Caco-2 (cell line): ENCODE data around the gene GFPT1. TPM values are rescaled to one million over a fixed set of nuclear protein-coding genes. Genes with fewer than 3 reads are reported as not detected.

Experiments
- BruUV-seq: library from RNA; stranded (reverse); fragments of 400-500 nt; replicated peaks from 2 replicates; lab custom pipeline; 2021; lab: Mats Ljungman, UMichigan
- CTCF ChIA-PET: fragments of 300-600 bp; sonication (Branson Sonifier 250); formaldehyde crosslinking; loops from one replicate; lab custom pipeline; 2022; ENCODE audit warnings: antibody characterized with exemption; lab: Charles Lee
- POLR2A ChIA-PET: fragments of 300-600 bp; sonication (Branson Sonifier 250); formaldehyde crosslinking; loops from one replicate; lab custom pipeline; 2022; ENCODE audit warnings: antibody characterized with exemption; lab: Charles Lee
- DNase-seq, 2 experiments: peaks; one replicate each; pipeline versions ENCODE4 v3.0.0 to v3.0.0-alpha.2; 2020 to 2022
- H3K27me3 ChIP-seq: replicated peaks from 2 replicates; pipeline ENCODE4 v1.6.0; 2011; ENCODE audit warnings: low read length; ENCODE audit not compliant: control insufficient read depth, insufficient read depth
- H3K36me3 ChIP-seq: 2 replicates; pipeline ENCODE4 v1.5.1; 2011; ENCODE audit warnings: low read length; ENCODE audit not compliant: control insufficient read depth, insufficient read depth
- H3K4me1 ChIP-seq: fragments of 250-450 bp; sonication (Bioruptor Pico); 2 replicates; pipeline ENCODE4 v1.5.1; 2020; ENCODE audit warnings: mild to moderate bottlenecking
- H3K4me3 ChIP-seq: 2 replicates; pipeline ENCODE4 v1.5.1; 2011; ENCODE audit warnings: low read depth, mild to moderate bottlenecking, control low read depth, low read length
- H3K9me3 ChIP-seq: fragments of 250-450 bp; sonication (Bioruptor Pico); 2 replicates; pipeline ENCODE4 v1.5.1; 2020; ENCODE audit warnings: mild to moderate bottlenecking, moderate library complexity
- H3K27ac Mint-ChIP-seq: one replicate; pipeline ENCODE4 v1.8.0; 2022; ENCODE audit warnings: mixed read lengths; ENCODE audit not compliant: unreplicated experiment
- H3K27me3 Mint-ChIP-seq: one replicate; pipeline ENCODE4 v1.8.0; 2022; ENCODE audit warnings: mixed read lengths; ENCODE audit not compliant: insufficient read depth, unreplicated experiment
- H3K36me3 Mint-ChIP-seq: one replicate; pipeline ENCODE4 v1.8.0; 2022; ENCODE audit warnings: mild to moderate bottlenecking, mixed read lengths; ENCODE audit not compliant: insufficient read depth, unreplicated experiment
- H3K4me1 Mint-ChIP-seq: one replicate; pipeline ENCODE4 v1.8.0; 2022; ENCODE audit warnings: low read depth, mixed read lengths; ENCODE audit not compliant: unreplicated experiment
- H3K4me3 Mint-ChIP-seq: one replicate; pipeline ENCODE4 v1.8.0; 2022; ENCODE audit warnings: mild to moderate bottlenecking, moderate library complexity, mixed read lengths; ENCODE audit not compliant: unreplicated experiment
- H3K9me3 Mint-ChIP-seq: one replicate; pipeline ENCODE4 v1.8.0; 2022; ENCODE audit warnings: mixed read lengths; ENCODE audit not compliant: unreplicated experiment
- CTCF ChIP-seq, 2 experiments: fragments of 200-600 bp in 1 of 2; IDR thresholded peaks; 1 replicate in 1 of 2; 2 replicates in 1 of 2; pipeline versions ENCODE4 v1.5.1 to v1.8.0; 2011 to 2022; ENCODE audit warnings: antibody characterized with exemption in 1 of 2, control low read depth in 1 of 2, inconsistent platforms in 1 of 2, low read depth in 1 of 2, low read length in 1 of 2, mild to moderate bottlenecking in 1 of 2, moderate library complexity in 1 of 2; ENCODE audit not compliant: insufficient read depth in 1 of 2, severe bottlenecking in 1 of 2, unreplicated experiment in 1 of 2
- intact Hi-C: fragments of 100-400 bp; cut with micrococcal nuclease; formaldehyde crosslinking; loops from one replicate; pipeline ENCODE4 v1.10.0; 2022; ENCODE audit not compliant: unreplicated experiment
- total RNA-seq: library from RNA; stranded (reverse); gene quantifications from 2 replicates; pipeline ENCODE4 v1.2.3, GENCODE V29; 2022

GFPT1 gene
- total RNA-seq, 1 experiment from 2014 or later, result 129 TPM

GRCh38 chr2:69333352-69333751 lies 53.7 kb downstream of the GFPT1 start:
- no peak for TF ChIP-seq CTCF (IDR thresholded peaks at IDR 0.05; ENCODE audit: insufficient read depth in 1 of 2, low read depth in 1 of 2, low read length in 1 of 2, severe bottlenecking in 1 of 2, unreplicated experiment in 1 of 2)
- H3K36me3 Mint-ChIP-seq, result peaks cover 93% of the 10 kb centered on the region
- no peaks in the 10 kb centered on the region for H3K27me3 Mint-ChIP-seq
- no peak overlapping the region for H3K27ac Mint-ChIP-seq
- intact Hi-C loops, result no loop called here
- DNase-seq, result no peak
- H3K4me1 Mint-ChIP-seq, result no peaks in the 10 kb centered on the region
- ChIA-PET CTCF (no interaction called here), POLR2A (no interaction called here)
- Histone ChIP-seq H3K27me3 (no peaks in the 10 kb centered on the region), H3K9me3 (no peaks in the 10 kb centered on the region), H3K4me3 (no peak overlapping the region), H3K36me3 (no peaks in the 10 kb centered on the region), H3K4me1 (no peaks in the 10 kb centered on the region)
- H3K4me3 Mint-ChIP-seq, result no peak overlapping the region
- H3K9me3 Mint-ChIP-seq, result no peaks in the 10 kb centered on the region
- no TSS peak for BruUV-seq

- H3K4me3 ChIP-seq, result no peak overlapping the region
- H3K4me3 Mint-ChIP-seq, result no peak overlapping the region
- ChIA-PET POLR2A (no interaction called here), CTCF (no interaction called here)
- H3K36me3 Mint-ChIP-seq, result peaks cover 91% of the 10 kb centered on the region
- no peaks in the 10 kb centered on the region for H3K4me1 Mint-ChIP-seq
- no peaks in the 10 kb centered on the region for H3K4me1 ChIP-seq
- H3K9me3 Mint-ChIP-seq, result no peaks in the 10 kb centered on the region
- BruUV-seq, result no TSS peak
- H3K36me3 ChIP-seq, result no peaks in the 10 kb centered on the region
- no peaks in the 10 kb centered on the region for H3K9me3 ChIP-seq
- TF ChIP-seq CTCF (IDR thresholded peaks at IDR 0.05; ENCODE audit: insufficient read depth in 1 of 2, low read depth in 1 of 2, low read length in 1 of 2, severe bottlenecking in 1 of 2, unreplicated experiment in 1 of 2), result no peak
- DNase-seq, result no peak
- H3K27ac Mint-ChIP-seq, result no peak overlapping the region
- no peaks in the 10 kb centered on the region for H3K27me3 Mint-ChIP-seq
- no peaks in the 10 kb centered on the region for H3K27me3 ChIP-seq
- intact Hi-C loops, result no loop called here
These were observed 56.2 kb downstream of the GFPT1 start for GRCh38 chr2:69330781-69331180.

GRCh38 chr2:69322631-69323030 lies 64.4 kb downstream of the GFPT1 start:
- intact Hi-C loops, result no loop called here
- peaks cover 89% of the 10 kb centered on the region for H3K36me3 Mint-ChIP-seq
- no peaks in the 10 kb centered on the region for H3K4me1 ChIP-seq
- no peak overlapping the region for H3K4me3 ChIP-seq
- POLR2A ChIA-PET, result no interaction called here
- H3K4me3 Mint-ChIP-seq, result no peak overlapping the region
- no peaks in the 10 kb centered on the region for H3K27me3 ChIP-seq
- H3K9me3 ChIP-seq, result peaks cover 4% of the 10 kb centered on the region; the same call in 1 of the 2 replicates
- no peaks in the 10 kb centered on the region for H3K36me3 ChIP-seq
- no TSS peak for BruUV-seq
- CTCF ChIA-PET, result no interaction called here
- H3K27ac Mint-ChIP-seq, result no peak overlapping the region
- peaks cover 4% of the 10 kb centered on the region for H3K9me3 Mint-ChIP-seq
- H3K4me1 Mint-ChIP-seq, result no peaks in the 10 kb centered on the region
- no peak for DNase-seq
- TF ChIP-seq CTCF (IDR thresholded peaks at IDR 0.05; ENCODE audit: insufficient read depth in 1 of 2, low read depth in 1 of 2, low read length in 1 of 2, severe bottlenecking in 1 of 2, unreplicated experiment in 1 of 2), result no peak
- no peaks in the 10 kb centered on the region for H3K27me3 Mint-ChIP-seq
